Measurements from ENCODE around the gene NEU2. TPM values are rescaled to one million over a fixed set of nuclear protein-coding genes. Genes with fewer than 3 reads are reported as not detected.

Gene NEU2
- total RNA-seq, 1 donor from 2014 or later = not detected

GRCh38 chr2:233081731-233082221 is 49.3 kb downstream of the NEU2 start:
- Mint-ChIP-seq H3K27ac (ENCODE audit: unreplicated experiment) (no peak overlapping the region), H3K4me3 (ENCODE audit: unreplicated experiment) (no peak overlapping the region), H3K36me3 (ENCODE audit: unreplicated experiment) (peaks cover 4% of the 10 kb centered on the region), H3K4me1 (ENCODE audit: low read depth, unreplicated experiment) (peaks cover 5% of the 10 kb centered on the region), H3K27me3 (ENCODE audit: unreplicated experiment) (peaks cover 3% of the 10 kb centered on the region), H3K9me3 (ENCODE audit: unreplicated experiment) (no peaks in the 10 kb centered on the region)
- no peak for DNase-seq
- TF ChIP-seq CTCF (IDR thresholded peaks at IDR 0.05; ENCODE audit: partially characterized antibody, unreplicated experiment) = no peak

- no peak for TF ChIP-seq CTCF (IDR thresholded peaks at IDR 0.05; ENCODE audit: partially characterized antibody, unreplicated experiment)
- peaks cover 4% of the 10 kb centered on the region for H3K36me3 Mint-ChIP-seq (ENCODE audit: unreplicated experiment)
- no peak for DNase-seq
- H3K4me1 Mint-ChIP-seq (ENCODE audit: low read depth, unreplicated experiment) = peaks cover 5% of the 10 kb centered on the region
- no peaks in the 10 kb centered on the region for H3K9me3 Mint-ChIP-seq (ENCODE audit: unreplicated experiment)
- no peak overlapping the region for H3K27ac Mint-ChIP-seq (ENCODE audit: unreplicated experiment)
- H3K27me3 Mint-ChIP-seq (ENCODE audit: unreplicated experiment) = peaks cover 3% of the 10 kb centered on the region
- H3K4me3 Mint-ChIP-seq (ENCODE audit: unreplicated experiment) = no peak overlapping the region
Observed at GRCh38 chr2:233082222-233082930, 49.9 kb downstream of the NEU2 start.

GRCh38 chr2:233082931-233083755 is 50.7 kb downstream of the NEU2 start:
- DNase-seq = no peak
- Mint-ChIP-seq H3K4me1 (ENCODE audit: low read depth, unreplicated experiment) (peaks cover 5% of the 10 kb centered on the region), H3K36me3 (ENCODE audit: unreplicated experiment) (peaks cover 4% of the 10 kb centered on the region), H3K27me3 (ENCODE audit: unreplicated experiment) (peaks cover 3% of the 10 kb centered on the region), H3K27ac (ENCODE audit: unreplicated experiment) (no peak overlapping the region), H3K9me3 (ENCODE audit: unreplicated experiment) (no peaks in the 10 kb centered on the region), H3K4me3 (ENCODE audit: unreplicated experiment) (no peak overlapping the region)
- TF ChIP-seq CTCF (IDR thresholded peaks at IDR 0.05; ENCODE audit: partially characterized antibody, unreplicated experiment) = no peak

- TF ChIP-seq CTCF (IDR thresholded peaks at IDR 0.05; ENCODE audit: partially characterized antibody, unreplicated experiment) = no peak
- Mint-ChIP-seq H3K36me3 (ENCODE audit: unreplicated experiment) (peaks cover 4% of the 10 kb centered on the region), H3K27ac (ENCODE audit: unreplicated experiment) (no peak overlapping the region), H3K27me3 (ENCODE audit: unreplicated experiment) (peaks cover 5% of the 10 kb centered on the region), H3K4me3 (ENCODE audit: unreplicated experiment) (no peak overlapping the region), H3K9me3 (ENCODE audit: unreplicated experiment) (no peaks in the 10 kb centered on the region), H3K4me1 (ENCODE audit: low read depth, unreplicated experiment) (peaks cover 5% of the 10 kb centered on the region)
- no peak for DNase-seq
Observed at GRCh38 chr2:233083782-233084181, 51.3 kb downstream of the NEU2 start.

- TF ChIP-seq CTCF (IDR thresholded peaks at IDR 0.05; ENCODE audit: partially characterized antibody, unreplicated experiment) = no peak
- no peaks in the 10 kb centered on the region for H3K9me3 Mint-ChIP-seq (ENCODE audit: unreplicated experiment)
- H3K27me3 Mint-ChIP-seq (ENCODE audit: unreplicated experiment) = peaks cover 5% of the 10 kb centered on the region
- H3K4me1 Mint-ChIP-seq (ENCODE audit: low read depth, unreplicated experiment) = peaks cover 5% of the 10 kb centered on the region
- H3K27ac Mint-ChIP-seq (ENCODE audit: unreplicated experiment) = no peak overlapping the region
- peaks cover 4% of the 10 kb centered on the region for H3K36me3 Mint-ChIP-seq (ENCODE audit: unreplicated experiment)
- DNase-seq = no peak
- H3K4me3 Mint-ChIP-seq (ENCODE audit: unreplicated experiment) = no peak overlapping the region
Observed at GRCh38 chr2:233084488-233084887, 52.0 kb downstream of the NEU2 start.
